HEK293 (cell line): ENCODE measurements around the gene FAAH.

Experiments used
- FEZF1 ChIP-seq: fragments of 450-650 bp; formaldehyde crosslinking; IDR thresholded peaks from 2 replicates; pipeline ENCODE4 v1.5.1; 2016; ENCODE audit warnings: missing biosample characterization, missing genetic modification characterization
- GLIS2 ChIP-seq: fragments of 450-650 bp; formaldehyde crosslinking; IDR thresholded peaks from 2 replicates; pipeline ENCODE4 v1.5.1; 2016; ENCODE audit warnings: missing biosample characterization, missing genetic modification characterization
- HOXC10 ChIP-seq: sonication (generic); formaldehyde crosslinking; IDR thresholded peaks from 2 replicates; pipeline ENCODE4 v1.8.1; 2023; ENCODE audit warnings: mild to moderate bottlenecking, missing genetic modification reagents
- IKZF3 ChIP-seq: fragments of 450-650 bp; IDR thresholded peaks from 2 replicates; pipeline ENCODE4 v1.5.0; 2018; ENCODE audit warnings: missing biosample characterization, mild to moderate bottlenecking, missing genetic modification characterization, moderate library complexity
- MZF1 ChIP-seq: fragments of 450-650 bp; formaldehyde crosslinking; IDR thresholded peaks from 2 replicates; pipeline ENCODE4 v1.5.1; 2017; ENCODE audit warnings: missing biosample characterization, missing genetic modification characterization, borderline replicate concordance
- REPIN1 ChIP-seq: fragments of 450-650 bp; formaldehyde crosslinking; IDR thresholded peaks from 2 replicates; pipeline ENCODE4 v1.5.1; 2017; ENCODE audit warnings: missing biosample characterization, missing genetic modification characterization, low read depth
- SALL2 ChIP-seq: fragments of 450-650 bp; formaldehyde crosslinking; IDR thresholded peaks from 2 replicates; pipeline ENCODE4 v1.5.0; 2017; ENCODE audit warnings: missing biosample characterization, mild to moderate bottlenecking, missing genetic modification characterization, borderline replicate concordance
- SP3 ChIP-seq: fragments of 450-650 bp; formaldehyde crosslinking; IDR thresholded peaks from 2 replicates; pipeline ENCODE4 v1.5.1; 2016; ENCODE audit warnings: missing biosample characterization, missing genetic modification characterization
- TRIM28 ChIP-seq: IDR thresholded peaks from 2 replicates; pipeline ENCODE4 v1.6.1; 2011; ENCODE audit warnings: low read length, control low read depth, borderline replicate concordance
- WT1 ChIP-seq: fragments of 450-650 bp; formaldehyde crosslinking; IDR thresholded peaks from 2 replicates; pipeline ENCODE4 v1.5.1; 2016; ENCODE audit warnings: missing biosample characterization, missing genetic modification characterization
- ZFP41 ChIP-seq: fragments of 450-650 bp; formaldehyde crosslinking; IDR thresholded peaks from 2 replicates; pipeline ENCODE4 v1.5.1; 2016; ENCODE audit warnings: missing biosample characterization, missing genetic modification characterization, borderline replicate concordance
- ZNF155 ChIP-seq: fragments of 450-650 bp; formaldehyde crosslinking; IDR thresholded peaks from 2 replicates; pipeline ENCODE4 v1.5.1; 2016; ENCODE audit warnings: missing biosample characterization, missing genetic modification characterization
- ZNF169 ChIP-seq: fragments of 450-650 bp; formaldehyde crosslinking; IDR thresholded peaks from 2 replicates; pipeline ENCODE4 v1.5.1; 2016; ENCODE audit warnings: missing biosample characterization, missing genetic modification characterization
- ZNF2 ChIP-seq: fragments of 450-650 bp; formaldehyde crosslinking; IDR thresholded peaks from 2 replicates; pipeline ENCODE4 v1.5.1; 2016; ENCODE audit warnings: missing biosample characterization, missing genetic modification characterization
- ZNF211 ChIP-seq: fragments of 450-650 bp; formaldehyde crosslinking; IDR thresholded peaks from 2 replicates; pipeline ENCODE4 v1.5.1; 2016; ENCODE audit warnings: low read depth, missing biosample characterization, missing genetic modification characterization
- ZNF214 ChIP-seq: fragments of 450-650 bp; formaldehyde crosslinking; IDR thresholded peaks from 2 replicates; pipeline ENCODE4 v1.5.1; 2017; ENCODE audit warnings: missing biosample characterization, mild to moderate bottlenecking, missing genetic modification characterization, borderline replicate concordance
- ZNF239 ChIP-seq: fragments of 450-650 bp; formaldehyde crosslinking; IDR thresholded peaks from 2 replicates; pipeline ENCODE4 v1.5.1; 2016; ENCODE audit warnings: missing biosample characterization, missing genetic modification characterization
- ZNF274 ChIP-seq, 2 experiments: fragments of 200-500 bp in 1 of 2; fragments of 450-650 bp in 1 of 2; sonication (Bioruptor generic) in 1 of 2; formaldehyde crosslinking in 1 of 2; IDR thresholded peaks; 2 replicates each; pipeline versions ENCODE4 v1.5.1 to v1.6.1; 2014 to 2016; ENCODE audit warnings: borderline replicate concordance in 1 of 2, inconsistent platforms in 1 of 2, low read length in 1 of 2, missing biosample characterization in 1 of 2, missing genetic modification characterization in 1 of 2
- ZNF292 ChIP-seq: fragments of 450-650 bp; formaldehyde crosslinking; IDR thresholded peaks from 2 replicates; pipeline ENCODE4 v1.5.1; 2016; ENCODE audit warnings: low read depth, missing biosample characterization, missing genetic modification characterization, borderline replicate concordance
- ZNF354C ChIP-seq: fragments of 450-650 bp; formaldehyde crosslinking; IDR thresholded peaks from 2 replicates; pipeline ENCODE4 v1.5.1; 2016; ENCODE audit warnings: missing biosample characterization, missing genetic modification characterization, low read depth, borderline replicate concordance
- ZNF37A ChIP-seq: fragments of 450-650 bp; IDR thresholded peaks from 2 replicates; pipeline ENCODE4 v1.5.1; 2018; ENCODE audit warnings: missing biosample characterization, missing genetic modification characterization
- ZNF530 ChIP-seq: fragments of 450-650 bp; formaldehyde crosslinking; IDR thresholded peaks from 2 replicates; pipeline ENCODE4 v1.5.1; 2016; ENCODE audit warnings: low read depth, missing biosample characterization, missing genetic modification characterization
- ZNF571 ChIP-seq: fragments of 450-650 bp; formaldehyde crosslinking; IDR thresholded peaks from 2 replicates; pipeline ENCODE4 v1.5.0; 2017; ENCODE audit warnings: missing biosample characterization, missing genetic modification characterization
- ZNF600 ChIP-seq: fragments of 450-650 bp; formaldehyde crosslinking; IDR thresholded peaks from 2 replicates; pipeline ENCODE4 v1.5.1; 2016; ENCODE audit warnings: missing biosample characterization, missing genetic modification characterization
- ZNF664 ChIP-seq: fragments of 450-650 bp; formaldehyde crosslinking; IDR thresholded peaks from 2 replicates; pipeline ENCODE4 v1.5.1; 2016; ENCODE audit warnings: missing biosample characterization, missing genetic modification characterization
- ZNF791 ChIP-seq: fragments of 450-650 bp; formaldehyde crosslinking; IDR thresholded peaks from 2 replicates; pipeline ENCODE4 v1.5.1; 2016; ENCODE audit warnings: missing biosample characterization, missing genetic modification characterization
- TF ChIP-seq, protein P1 (sequence below): fragments of 450-650 bp; formaldehyde crosslinking; IDR thresholded peaks from 2 replicates; pipeline ENCODE4 v1.5.1; 2016; ENCODE audit warnings: missing biosample characterization, missing genetic modification characterization
- TF ChIP-seq, protein P2 (sequence below): fragments of 450-650 bp; formaldehyde crosslinking; IDR thresholded peaks from 2 replicates; pipeline ENCODE4 v1.5.0; 2017; ENCODE audit warnings: missing biosample characterization, missing genetic modification characterization, borderline replicate concordance
- TF ChIP-seq, protein P3 (sequence below): fragments of 450-650 bp; formaldehyde crosslinking; IDR thresholded peaks from 2 replicates; pipeline ENCODE4 v1.5.1; 2016; ENCODE audit warnings: missing biosample characterization, missing genetic modification characterization
- TF ChIP-seq, protein P4 (sequence below): fragments of 450-650 bp; formaldehyde crosslinking; IDR thresholded peaks from 2 replicates; pipeline ENCODE4 v1.5.1; 2016; ENCODE audit warnings: missing biosample characterization, missing genetic modification characterization
- TF ChIP-seq, protein P5 (sequence below): fragments of 450-650 bp; formaldehyde crosslinking; IDR thresholded peaks from 2 replicates; pipeline ENCODE4 v1.5.1; 2017; ENCODE audit warnings: missing biosample characterization, mild to moderate bottlenecking, missing genetic modification characterization, moderate library complexity
- TF ChIP-seq, protein P6 (sequence below): fragments of 450-650 bp; formaldehyde crosslinking; IDR thresholded peaks from 2 replicates; pipeline ENCODE4 v1.5.1; 2016; ENCODE audit warnings: missing biosample characterization, missing genetic modification characterization

Gene FAAH

DNA sequence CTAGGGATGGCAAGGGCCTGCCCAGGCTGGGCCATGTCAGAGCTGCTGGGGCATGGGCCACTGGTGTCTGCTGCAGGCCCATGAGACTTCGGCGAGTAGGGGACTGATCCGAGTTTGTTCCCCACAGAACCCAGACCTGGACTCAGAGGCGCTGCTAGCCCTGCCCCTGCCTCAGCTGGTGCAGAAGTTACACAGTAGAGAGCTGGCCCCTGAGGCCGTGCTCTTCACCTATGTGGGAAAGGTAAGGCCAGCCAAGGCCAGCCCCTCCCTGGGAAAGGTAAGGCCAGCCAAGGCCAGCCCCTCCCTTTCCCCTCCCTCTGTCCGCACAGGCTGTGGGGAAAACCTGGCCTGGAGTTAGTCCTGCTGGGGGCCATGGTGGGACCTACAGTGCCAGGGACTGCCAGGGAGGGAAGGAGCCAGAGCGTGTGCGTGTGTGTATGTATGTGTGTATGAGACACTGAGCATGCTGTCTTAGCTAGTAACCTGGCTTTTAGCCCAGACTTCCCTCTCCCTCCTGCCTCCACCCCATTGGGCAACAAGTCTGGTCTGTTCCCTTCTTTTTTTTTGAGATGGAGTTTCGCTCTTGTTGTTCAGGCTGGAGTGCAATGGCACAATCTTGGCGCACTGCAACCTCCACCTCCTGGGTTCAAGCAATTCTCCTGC, 8.0 kb downstream of the FAAH start (continued):
- TF ChIP-seq ZNF211 (tag by site-specific recombination) (no peak), SP3 (peak; percentile 85), ZNF530 (tag by site-specific recombination) (0 out of 2 replicates have a peak, but pooled peaks have one; percentile 5), ZNF169 (tag by site-specific recombination) (no peak), WT1 (tag by site-specific recombination) (peak; percentile 72), SALL2 (tag by site-specific recombination) (no peak), ZNF214 (no peak), GLIS2 (tag by site-specific recombination) (peak; percentile 87), ZNF239 (no peak), ZNF155 (no peak), ZNF664 (no peak), HOXC10 (CRISPR knock-in tag) (no peak), ZNF292 (tag by site-specific recombination) (no peak), FEZF1 (tag by site-specific recombination) (no peak), REPIN1 (no peak), ZNF791 (tag by site-specific recombination) (no peak), TRIM28 (no peak), MZF1 (no peak), ZNF2 (tag by site-specific recombination) (peak; percentile 90), ZNF274 (IDR thresholded peaks at IDR 0.05; ENCODE audit: low read length) (no peak), ZNF274 (tag by site-specific recombination; IDR thresholded peaks at IDR 0.05; ENCODE audit: borderline replicate concordance) (no peak), ZNF354C (tag by site-specific recombination) (no peak), ZNF600 (tag by site-specific recombination) (peak; percentile 43; the same call in 1 of the 2 replicates), ZFP41 (tag by site-specific recombination) (no peak), IKZF3 (tag by site-specific recombination) (no peak; the same call in 1 of the 2 replicates), ZNF571 (no peak), ZNF37A (tag by site-specific recombination) (no peak)
- TF ChIP-seq, protein P1, sequence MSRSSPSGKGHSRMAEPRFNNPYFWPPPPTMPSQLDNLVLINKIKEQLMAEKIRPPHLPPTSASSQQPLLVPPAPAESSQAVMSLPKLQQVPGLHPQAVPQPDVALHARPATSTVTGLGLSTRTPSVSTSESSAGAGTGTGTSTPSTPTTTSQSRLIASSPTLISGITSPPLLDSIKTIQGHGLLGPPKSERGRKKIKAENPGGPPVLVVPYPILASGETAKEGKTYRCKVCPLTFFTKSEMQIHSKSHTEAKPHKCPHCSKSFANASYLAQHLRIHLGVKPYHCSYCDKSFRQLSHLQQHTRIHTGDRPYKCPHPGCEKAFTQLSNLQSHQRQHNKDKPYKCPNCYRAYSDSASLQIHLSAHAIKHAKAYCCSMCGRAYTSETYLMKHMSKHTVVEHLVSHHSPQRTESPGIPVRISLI (tag by site-specific recombination), result peak; percentile 92
- TF ChIP-seq, protein P2, sequence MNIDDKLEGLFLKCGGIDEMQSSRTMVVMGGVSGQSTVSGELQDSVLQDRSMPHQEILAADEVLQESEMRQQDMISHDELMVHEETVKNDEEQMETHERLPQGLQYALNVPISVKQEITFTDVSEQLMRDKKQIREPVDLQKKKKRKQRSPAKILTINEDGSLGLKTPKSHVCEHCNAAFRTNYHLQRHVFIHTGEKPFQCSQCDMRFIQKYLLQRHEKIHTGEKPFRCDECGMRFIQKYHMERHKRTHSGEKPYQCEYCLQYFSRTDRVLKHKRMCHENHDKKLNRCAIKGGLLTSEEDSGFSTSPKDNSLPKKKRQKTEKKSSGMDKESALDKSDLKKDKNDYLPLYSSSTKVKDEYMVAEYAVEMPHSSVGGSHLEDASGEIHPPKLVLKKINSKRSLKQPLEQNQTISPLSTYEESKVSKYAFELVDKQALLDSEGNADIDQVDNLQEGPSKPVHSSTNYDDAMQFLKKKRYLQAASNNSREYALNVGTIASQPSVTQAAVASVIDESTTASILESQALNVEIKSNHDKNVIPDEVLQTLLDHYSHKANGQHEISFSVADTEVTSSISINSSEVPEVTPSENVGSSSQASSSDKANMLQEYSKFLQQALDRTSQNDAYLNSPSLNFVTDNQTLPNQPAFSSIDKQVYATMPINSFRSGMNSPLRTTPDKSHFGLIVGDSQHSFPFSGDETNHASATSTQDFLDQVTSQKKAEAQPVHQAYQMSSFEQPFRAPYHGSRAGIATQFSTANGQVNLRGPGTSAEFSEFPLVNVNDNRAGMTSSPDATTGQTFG (tag by site-specific recombination), result no peak
- TF ChIP-seq, protein P3, sequence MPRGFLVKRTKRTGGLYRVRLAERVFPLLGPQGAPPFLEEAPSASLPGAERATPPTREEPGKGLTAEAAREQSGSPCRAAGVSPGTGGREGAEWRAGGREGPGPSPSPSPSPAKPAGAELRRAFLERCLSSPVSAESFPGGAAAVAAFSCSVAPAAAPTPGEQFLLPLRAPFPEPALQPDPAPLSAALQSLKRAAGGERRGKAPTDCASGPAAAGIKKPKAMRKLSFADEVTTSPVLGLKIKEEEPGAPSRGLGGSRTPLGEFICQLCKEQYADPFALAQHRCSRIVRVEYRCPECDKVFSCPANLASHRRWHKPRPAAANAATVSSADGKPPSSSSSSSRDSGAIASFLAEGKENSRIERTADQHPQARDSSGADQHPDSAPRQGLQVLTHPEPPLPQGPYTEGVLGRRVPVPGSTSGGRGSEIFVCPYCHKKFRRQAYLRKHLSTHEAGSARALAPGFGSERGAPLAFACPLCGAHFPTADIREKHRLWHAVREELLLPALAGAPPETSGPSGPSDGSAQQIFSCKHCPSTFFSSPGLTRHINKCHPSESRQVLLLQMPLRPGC (tag by site-specific recombination), result peak; percentile 28; the same call in 1 of the 2 replicates
- TF ChIP-seq, protein P4, sequence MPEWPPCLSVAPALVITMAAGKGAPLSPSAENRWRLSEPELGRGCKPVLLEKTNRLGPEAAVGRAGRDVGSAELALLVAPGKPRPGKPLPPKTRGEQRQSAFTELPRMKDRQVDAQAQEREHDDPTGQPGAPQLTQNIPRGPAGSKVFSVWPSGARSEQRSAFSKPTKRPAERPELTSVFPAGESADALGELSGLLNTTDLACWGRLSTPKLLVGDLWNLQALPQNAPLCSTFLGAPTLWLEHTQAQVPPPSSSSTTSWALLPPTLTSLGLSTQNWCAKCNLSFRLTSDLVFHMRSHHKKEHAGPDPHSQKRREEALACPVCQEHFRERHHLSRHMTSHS (tag by site-specific recombination), result no peak
- TF ChIP-seq, protein P5, sequence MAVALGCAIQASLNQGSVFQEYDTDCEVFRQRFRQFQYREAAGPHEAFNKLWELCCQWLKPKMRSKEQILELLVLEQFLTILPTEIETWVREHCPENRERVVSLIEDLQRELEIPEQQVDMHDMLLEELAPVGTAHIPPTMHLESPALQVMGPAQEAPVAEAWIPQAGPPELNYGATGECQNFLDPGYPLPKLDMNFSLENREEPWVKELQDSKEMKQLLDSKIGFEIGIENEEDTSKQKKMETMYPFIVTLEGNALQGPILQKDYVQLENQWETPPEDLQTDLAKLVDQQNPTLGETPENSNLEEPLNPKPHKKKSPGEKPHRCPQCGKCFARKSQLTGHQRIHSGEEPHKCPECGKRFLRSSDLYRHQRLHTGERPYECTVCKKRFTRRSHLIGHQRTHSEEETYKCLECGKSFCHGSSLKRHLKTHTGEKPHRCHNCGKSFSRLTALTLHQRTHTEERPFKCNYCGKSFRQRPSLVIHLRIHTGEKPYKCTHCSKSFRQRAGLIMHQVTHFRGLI, result peak; percentile 14; the same call in 1 of the 2 replicates
- TF ChIP-seq, protein P6, sequence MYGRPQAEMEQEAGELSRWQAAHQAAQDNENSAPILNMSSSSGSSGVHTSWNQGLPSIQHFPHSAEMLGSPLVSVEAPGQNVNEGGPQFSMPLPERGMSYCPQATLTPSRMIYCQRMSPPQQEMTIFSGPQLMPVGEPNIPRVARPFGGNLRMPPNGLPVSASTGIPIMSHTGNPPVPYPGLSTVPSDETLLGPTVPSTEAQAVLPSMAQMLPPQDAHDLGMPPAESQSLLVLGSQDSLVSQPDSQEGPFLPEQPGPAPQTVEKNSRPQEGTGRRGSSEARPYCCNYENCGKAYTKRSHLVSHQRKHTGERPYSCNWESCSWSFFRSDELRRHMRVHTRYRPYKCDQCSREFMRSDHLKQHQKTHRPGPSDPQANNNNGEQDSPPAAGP, result peak; percentile 95
